ENCODE data around the gene SDC1.
"Not testable (repeated sequence)": the region's sequence is repeated elsewhere in the genome, so short reads cannot be mapped to it uniquely, and the experiment has no call there.

Gene SDC1

GRCh38 chr2:20224716-20225293 lies at the start of gene SDC1:
TSS of gene SDC1 (minus strand) at chr2:20225130. CDS start at chr2:20224867, 263 bp downstream.
- in situ Hi-C loops (cut with HindIII; ENCODE audit: low pct_ligation_motif_present, low pct_unique_long_range_greater_than_20kb, low sequenced_read_pairs) = no loop called here
- DNase-seq = peak; percentile 69

DNA sequence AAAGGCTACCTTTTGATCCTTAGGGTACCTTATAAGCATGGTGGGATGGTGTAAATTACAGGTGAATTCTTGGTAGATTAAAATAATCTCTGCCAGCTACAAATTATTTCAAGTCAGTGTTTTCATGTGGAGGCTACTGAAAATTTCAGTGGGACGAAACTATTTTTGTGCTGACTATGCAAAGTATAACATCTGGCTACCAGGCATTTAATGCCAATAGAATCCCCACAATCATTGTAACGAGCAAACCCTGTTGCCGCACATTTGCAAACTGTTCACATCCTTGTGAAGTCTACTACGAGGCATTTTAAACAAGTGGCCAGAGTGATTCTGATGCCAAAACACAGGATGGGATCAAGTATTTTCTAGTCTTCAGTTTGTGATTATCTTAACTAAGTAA lies 48.1 kb upstream of the SDC1 start:
- in situ Hi-C loops (cut with HindIII; ENCODE audit: low pct_ligation_motif_present, low pct_unique_long_range_greater_than_20kb, low sequenced_read_pairs) = no loop called here
- DNase-seq = no peak

DNA sequence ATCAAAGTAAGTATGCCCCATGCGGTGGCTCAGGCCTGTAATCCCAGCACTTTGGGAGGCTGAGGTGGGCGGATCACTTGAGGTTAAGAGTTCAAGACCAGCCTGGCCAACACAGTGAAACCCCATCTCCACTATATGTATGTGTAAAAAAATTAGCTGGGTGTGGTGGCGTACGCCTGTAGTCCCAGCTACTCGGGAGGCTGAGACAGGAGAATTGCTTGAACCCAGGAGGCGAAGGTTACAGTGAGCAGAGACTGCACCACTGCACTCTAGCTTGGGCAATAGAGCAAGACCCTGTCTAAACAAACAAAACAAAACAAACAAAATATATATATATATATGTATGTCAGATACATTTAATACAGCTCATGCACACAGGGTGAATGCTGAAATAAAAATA lies 43.4 kb upstream of the SDC1 start:
- in situ Hi-C loops (cut with HindIII; ENCODE audit: low pct_ligation_motif_present, low pct_unique_long_range_greater_than_20kb, low sequenced_read_pairs); DNase-seq: not testable (repeated sequence)

GRCh38 chr2:20267529-20267928 lies 42.6 kb upstream of the SDC1 start:
- in situ Hi-C loops (cut with HindIII; ENCODE audit: low pct_ligation_motif_present, low pct_unique_long_range_greater_than_20kb, low sequenced_read_pairs) = no loop called here
- no peak for DNase-seq

DNA sequence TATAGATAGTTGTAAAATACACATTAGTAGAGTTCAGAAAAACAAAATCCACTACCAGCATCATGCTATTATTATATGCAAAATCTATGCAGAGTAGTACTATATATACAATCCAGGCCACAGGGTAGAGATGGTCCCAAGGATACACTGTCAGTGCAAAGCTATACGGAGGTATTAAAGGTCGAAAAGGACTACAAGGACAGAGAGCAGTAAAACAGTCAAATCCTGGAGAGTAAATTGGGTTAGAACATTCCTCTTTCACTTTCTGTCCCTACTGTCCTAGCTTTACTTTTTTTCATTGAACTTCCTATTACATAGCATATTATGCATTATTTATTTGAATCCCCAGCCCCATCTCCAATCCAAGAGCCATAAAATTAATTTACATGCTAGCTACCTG lies 39.7 kb upstream of the SDC1 start:
- no peak for DNase-seq
- in situ Hi-C loops (cut with HindIII; ENCODE audit: low pct_ligation_motif_present, low pct_unique_long_range_greater_than_20kb, low sequenced_read_pairs) = no loop called here

DNA sequence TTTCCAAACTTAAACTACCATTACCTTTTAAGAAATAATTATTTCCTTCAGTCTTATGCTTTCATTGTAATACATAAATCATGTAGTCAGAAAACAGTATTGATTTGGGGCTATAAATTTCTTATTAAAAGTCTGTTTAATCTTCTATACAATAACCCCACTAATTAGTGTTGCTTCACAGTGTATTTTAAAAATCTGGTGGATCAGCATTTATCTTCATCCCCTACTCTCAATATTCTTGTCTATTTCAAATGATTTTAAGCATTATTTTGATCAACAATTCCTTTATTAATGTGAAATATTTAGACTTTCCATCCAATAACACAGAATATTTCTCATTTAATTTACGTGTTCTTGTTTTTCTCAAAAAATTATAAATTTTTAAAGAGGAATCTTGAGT lies 32.5 kb upstream of the SDC1 start:
- DNase-seq = no peak
- in situ Hi-C loops (cut with HindIII; ENCODE audit: low pct_ligation_motif_present, low pct_unique_long_range_greater_than_20kb, low sequenced_read_pairs) = no loop called here

GRCh38 chr2:20254731-20255130 lies 29.8 kb upstream of the SDC1 start:
- in situ Hi-C loops (cut with HindIII; ENCODE audit: low pct_ligation_motif_present, low pct_unique_long_range_greater_than_20kb, low sequenced_read_pairs) = no loop called here
- DNase-seq = no peak

DNA sequence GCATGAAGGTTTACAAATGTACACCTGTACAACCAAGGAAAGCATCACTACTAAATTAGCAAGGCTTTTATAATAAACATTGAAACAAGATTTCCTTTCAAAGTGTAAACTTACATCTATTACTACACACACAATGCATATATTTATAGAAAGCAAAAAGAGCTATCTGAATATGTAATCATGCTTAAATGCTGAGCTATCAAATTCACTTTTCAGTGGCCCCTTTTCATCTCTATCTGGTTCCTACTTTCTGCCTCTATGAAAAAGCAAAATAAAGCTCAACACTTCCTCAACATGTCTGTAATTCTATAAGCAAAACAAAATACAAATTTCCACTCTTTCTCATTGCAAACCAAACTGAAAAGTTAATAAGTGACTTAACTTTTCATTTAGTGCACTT lies 25.5 kb upstream of the SDC1 start:
- in situ Hi-C loops (cut with HindIII; ENCODE audit: low pct_ligation_motif_present, low pct_unique_long_range_greater_than_20kb, low sequenced_read_pairs) = no loop called here
- no peak for DNase-seq

DNA sequence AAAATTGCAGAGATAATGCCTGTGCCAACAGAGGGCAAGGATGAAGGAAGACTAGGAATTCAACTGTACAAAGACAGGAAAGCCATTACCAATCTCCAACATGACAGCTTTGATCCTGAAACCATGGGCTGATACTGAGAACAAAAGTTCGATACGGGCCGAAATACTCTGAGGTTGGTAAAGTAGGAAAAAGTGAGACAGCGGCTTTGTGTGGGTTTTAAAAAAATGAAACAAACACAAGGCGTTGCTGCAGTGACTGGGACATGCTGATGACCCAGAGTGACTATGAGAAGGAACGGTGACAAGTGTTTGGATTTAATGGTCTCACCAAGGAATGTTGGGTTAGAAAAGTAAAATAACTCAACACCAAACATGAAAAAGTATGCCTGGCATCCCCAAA lies 24.2 kb upstream of the SDC1 start:
- in situ Hi-C loops (cut with HindIII; ENCODE audit: low pct_ligation_motif_present, low pct_unique_long_range_greater_than_20kb, low sequenced_read_pairs) = no loop called here
- no peak for DNase-seq

DNA sequence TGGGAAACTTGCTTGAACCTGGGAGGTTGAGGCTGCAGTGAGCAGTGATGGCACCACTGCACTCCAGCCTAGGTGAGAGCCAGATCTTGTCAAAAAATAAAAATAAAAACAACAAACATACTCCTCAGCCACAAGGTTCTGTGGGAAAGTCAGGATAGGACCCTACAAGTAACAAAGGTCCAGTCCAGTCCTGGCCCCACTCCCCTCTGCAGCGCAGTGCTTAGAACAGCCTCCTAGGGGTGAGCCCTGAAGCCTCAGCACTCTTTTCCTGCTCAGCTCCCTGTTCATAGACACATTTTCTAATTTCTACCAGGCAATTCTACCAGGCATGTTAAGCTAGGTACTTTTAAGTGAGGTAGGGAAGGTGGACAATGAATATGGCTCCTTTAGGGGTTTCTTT lies 22.2 kb upstream of the SDC1 start:
- no peak for DNase-seq
- in situ Hi-C loops (cut with HindIII; ENCODE audit: low pct_ligation_motif_present, low pct_unique_long_range_greater_than_20kb, low sequenced_read_pairs) = no loop called here

DNA sequence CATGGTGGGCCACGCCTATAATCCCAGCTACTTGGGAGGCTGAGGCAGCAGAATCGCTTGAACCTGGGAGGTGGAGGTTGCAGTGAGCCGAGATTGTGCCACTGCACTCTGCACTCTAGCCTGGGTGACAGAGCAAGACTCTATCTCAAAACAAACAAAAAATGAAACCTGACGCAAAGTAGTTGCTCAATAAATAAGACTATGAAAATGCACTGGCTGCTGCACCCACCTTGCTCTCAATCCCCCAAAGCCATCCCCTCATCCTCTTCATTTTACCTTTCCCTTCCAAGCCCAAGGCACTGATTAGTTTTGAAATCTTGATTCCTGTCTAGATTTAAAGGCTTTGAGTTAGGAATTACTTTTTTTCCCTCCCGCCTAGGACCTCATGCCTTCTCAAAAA lies 18.7 kb upstream of the SDC1 start:
- in situ Hi-C loops (cut with HindIII; ENCODE audit: low pct_ligation_motif_present, low pct_unique_long_range_greater_than_20kb, low sequenced_read_pairs) = not testable (repeated sequence)

GRCh38 chr2:20242727-20243377 lies 17.9 kb upstream of the SDC1 start:
- in situ Hi-C loops (cut with HindIII; ENCODE audit: low pct_ligation_motif_present, low pct_unique_long_range_greater_than_20kb, low sequenced_read_pairs) = no loop called here
- no peak for DNase-seq

More for the DNA sequence above, 18.7 kb upstream of the SDC1 start:
- not testable (repeated sequence) for DNase-seq

DNA sequence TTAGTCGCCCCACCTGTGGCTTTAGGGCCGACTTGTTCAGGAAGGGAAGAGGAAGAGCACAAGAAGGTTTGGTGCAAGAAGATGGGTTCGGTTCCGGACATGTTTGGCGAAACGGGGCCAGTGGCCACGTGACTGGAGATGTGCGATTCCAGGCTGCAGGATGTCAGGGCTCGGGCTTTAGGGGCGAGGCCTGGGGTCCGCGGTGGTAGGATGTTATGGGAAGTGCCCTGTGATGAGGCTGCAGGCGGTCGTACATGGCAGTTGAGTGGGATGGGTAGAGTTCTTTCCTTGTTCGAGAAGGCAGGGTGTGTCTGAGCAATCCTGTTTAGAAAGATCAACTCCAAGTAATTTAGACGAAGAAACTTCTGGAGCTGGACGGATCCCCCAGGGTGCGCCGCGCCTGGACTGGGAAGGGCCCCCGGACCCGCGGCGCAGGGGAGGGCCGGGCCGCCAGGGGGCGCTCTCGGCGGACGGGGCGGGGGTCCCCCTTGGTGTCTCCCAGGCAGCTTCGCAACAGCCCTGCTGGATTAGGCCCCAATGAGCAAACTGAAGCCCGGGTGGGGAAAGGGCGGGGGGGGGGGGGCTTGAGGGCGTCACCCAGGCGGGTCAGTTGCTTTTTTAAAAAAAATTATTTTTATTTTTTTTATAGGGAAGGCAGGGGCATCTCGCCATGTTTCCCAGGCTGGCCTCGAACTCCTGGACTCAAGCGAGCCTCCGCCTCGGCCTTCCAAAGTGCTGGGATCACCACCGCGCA lies 17.2 kb upstream of the SDC1 start:
- DNase-seq = no peak
- in situ Hi-C loops (cut with HindIII; ENCODE audit: low pct_ligation_motif_present, low pct_unique_long_range_greater_than_20kb, low sequenced_read_pairs) = no loop called here

- DNase-seq; in situ Hi-C loops (cut with HindIII; ENCODE audit: low pct_ligation_motif_present, low pct_unique_long_range_greater_than_20kb, low sequenced_read_pairs): not testable (repeated sequence)
Observed at GRCh38 chr2:20240291-20240690, 15.4 kb upstream of the SDC1 start.

DNA sequence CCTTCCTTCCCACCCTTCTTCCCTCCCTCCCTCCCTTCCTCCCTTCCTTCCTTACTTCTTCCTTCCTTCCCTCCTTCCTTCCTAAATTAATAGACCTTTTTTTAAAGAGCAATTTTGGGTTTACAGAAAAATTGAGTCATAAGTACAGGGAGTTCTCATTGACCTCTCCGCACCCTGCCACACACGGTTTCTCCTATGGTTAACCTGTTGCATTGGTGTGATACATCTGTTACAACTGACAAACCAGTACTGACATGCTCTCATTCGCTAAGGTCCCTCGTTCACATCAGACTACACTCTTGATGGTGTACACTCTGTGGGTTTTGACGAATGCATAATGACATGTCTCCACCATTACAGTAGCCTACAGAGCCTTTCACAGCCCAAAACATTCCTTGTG lies 11.6 kb upstream of the SDC1 start:
- DNase-seq = no peak
- in situ Hi-C loops (cut with HindIII; ENCODE audit: low pct_ligation_motif_present, low pct_unique_long_range_greater_than_20kb, low sequenced_read_pairs) = no loop called here

DNA sequence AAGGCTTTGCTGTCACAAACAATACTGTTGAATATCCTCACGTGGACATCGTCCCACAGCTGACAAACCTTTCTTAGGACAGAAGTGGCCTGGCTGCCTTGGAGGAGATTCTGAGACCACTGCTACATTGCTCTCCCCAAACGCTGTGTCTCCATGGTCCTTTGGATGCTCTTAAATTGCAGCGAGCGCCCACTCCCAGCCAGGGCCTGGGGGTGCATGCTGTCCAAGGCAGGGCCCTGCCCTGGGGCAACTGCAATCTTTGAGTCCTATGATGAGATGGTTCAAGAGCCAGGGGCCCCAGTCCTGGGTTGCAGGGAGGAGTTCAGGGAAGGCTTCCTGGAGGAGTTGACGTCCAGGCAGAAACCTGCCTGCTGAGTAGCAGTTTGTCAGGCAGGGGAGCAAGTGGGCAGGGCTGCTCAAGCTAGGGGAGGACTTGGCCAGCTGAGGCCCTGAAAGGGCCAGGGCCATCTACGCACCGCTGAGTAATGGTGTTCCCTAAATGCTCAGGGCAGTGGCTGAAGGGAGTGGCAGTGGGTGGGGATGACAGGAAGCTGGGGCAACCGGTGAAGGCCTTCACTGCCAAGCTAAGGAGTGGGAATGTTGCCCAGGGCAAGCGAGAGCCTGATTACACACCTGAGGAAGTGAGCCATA lies 10.8 kb upstream of the SDC1 start:
- in situ Hi-C loops (cut with HindIII; ENCODE audit: low pct_ligation_motif_present, low pct_unique_long_range_greater_than_20kb, low sequenced_read_pairs) = no loop called here
- no peak for DNase-seq

DNA sequence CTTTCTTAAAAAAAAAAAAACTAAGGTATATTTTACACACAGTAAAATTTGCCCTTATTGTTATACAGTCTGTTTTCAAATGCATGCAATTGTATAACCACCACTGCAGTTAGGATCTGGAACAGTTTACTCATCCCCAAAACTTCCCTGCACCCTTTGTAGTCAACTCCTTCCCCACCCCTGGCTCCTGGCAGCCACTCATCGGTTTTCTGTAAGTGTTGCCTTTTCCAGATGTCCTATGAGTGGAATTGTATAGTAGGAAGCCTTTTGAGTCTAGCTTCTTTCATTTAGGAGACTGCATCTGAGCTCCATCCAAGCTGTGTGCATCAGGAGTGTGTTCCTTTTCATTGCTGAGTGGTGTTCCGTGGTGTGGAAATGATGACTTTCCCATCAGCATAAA lies 9.7 kb upstream of the SDC1 start:
- DNase-seq; in situ Hi-C loops (cut with HindIII; ENCODE audit: low pct_ligation_motif_present, low pct_unique_long_range_greater_than_20kb, low sequenced_read_pairs): not testable (repeated sequence)

DNA sequence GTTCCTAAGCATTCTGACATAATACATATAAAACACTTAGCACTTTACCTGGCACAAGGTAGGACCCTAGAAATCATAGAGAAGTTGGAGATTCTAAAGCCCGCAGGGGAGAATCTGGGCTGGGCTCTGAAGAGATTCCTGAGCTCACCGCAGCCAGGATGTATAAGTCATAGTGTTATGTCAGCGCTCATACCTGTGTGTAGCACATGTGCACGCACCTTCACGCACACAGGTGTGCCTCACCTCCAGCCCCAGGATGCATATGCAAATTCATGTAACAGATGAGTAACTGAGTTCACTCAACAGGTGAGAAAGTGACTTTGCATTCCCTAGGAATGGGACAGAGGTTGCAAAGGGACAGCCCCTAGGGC lies 7.9 kb upstream of the SDC1 start:
- in situ Hi-C loops (cut with HindIII; ENCODE audit: low pct_ligation_motif_present, low pct_unique_long_range_greater_than_20kb, low sequenced_read_pairs) = no loop called here
- no peak for DNase-seq

GRCh38 chr2:20231598-20232026 lies 6.7 kb upstream of the SDC1 start:
- DNase-seq = peak; percentile 66
- in situ Hi-C loops (cut with HindIII; ENCODE audit: low pct_ligation_motif_present, low pct_unique_long_range_greater_than_20kb, low sequenced_read_pairs) = no loop called here

All from ACHN (cell line).